ENCODE measurements around the gene PLVAP. TPM values are rescaled to one million over a fixed set of nuclear protein-coding genes. Genes with fewer than 3 reads are reported as not detected.

Gene PLVAP
- total and polyA plus RNA-seq, 9 of the 15 experiments (the other 6 are each of a cell fraction or from before 2014, with no cell fraction given), result 0.09 to 0.84 (median 0.51) TPM; not detected in 4

GRCh38 chr19:17327654-17328516, 49.3 kb downstream of the PLVAP start:
- Histone ChIP-seq H3K27ac (ENCODE audit: extremely low read depth, low read depth, low read length) (0 out of 3 replicates have a peak overlapping the region, but pooled peaks have one; percentile 48), H3K4me2 (ENCODE audit: insufficient read depth, low read length) (peak overlapping the region; percentile 60), H3K36me3 (ENCODE audit: control insufficient read depth, insufficient read depth, low read length) (peaks cover 9% of the 10 kb centered on the region; the same call in 2 of the 3 replicates), H3K27me3 (ENCODE audit: control insufficient read depth in 2 of 2, insufficient read depth in 2 of 2, low read length in 2 of 2) (no peaks in the 10 kb centered on the region), H3K79me2 (ENCODE audit: control insufficient read depth, insufficient read depth, low read length) (no peaks in the 10 kb centered on the region), H3K4me3 (peak overlapping the region; percentile 44), H4K20me1 (replicated peaks; ENCODE audit: control insufficient read depth, insufficient read depth, low read length) (no peaks in the 10 kb centered on the region; the same call in 1 of the 2 replicates), H2AFZ (ENCODE audit: low read depth, low read length) (peak overlapping the region; percentile 65), H3K9ac (ENCODE audit: insufficient read depth in 1 of 2, low read depth in 2 of 2, low read length in 2 of 2) (peak overlapping the region; percentile 46 to 86; a peak in 3 of 4 replicates), H3K4me1 (replicated peaks in 1 of 2; ENCODE audit: control insufficient read depth in 2 of 2, insufficient read depth in 2 of 2, low read length in 2 of 2) (peaks cover 7 to 56% of the 10 kb centered on the region in 2 experiments; a peak in 4 of 5 replicates), H3K9me3 (replicated peaks; ENCODE audit: control insufficient read depth, insufficient read depth, low read depth, low read length) (no peaks in the 10 kb centered on the region; the same call in 1 of the 2 replicates), H3K9me1 (ENCODE audit: control insufficient read depth, insufficient read depth, low read length) (peaks cover 4% of the 10 kb centered on the region)
- DNase-seq (ENCODE audit: extremely low read depth in 1 of 4, low spot score in 3 of 4), result peak; percentile 80 to 86 (median 82)
- 40% methylated on average over 51 of the region's 64 CpGs for WGBS (ENCODE audit: insufficient coverage, low coverage, missing lambda C conversion rate)
- in situ Hi-C loops (cut with MboI), result no loop called here
- CTCF ChIA-PET (ENCODE audit: low intra/inter-chr PET ratio), result no interaction called here
- ATAC-seq, result peak; percentile 70
- FAIRE-seq, result peak; percentile 23
- intact Hi-C loops (cut with micrococcal nuclease), result no loop called here
- no TSS peak for BruUV-seq (replicated peaks)
- POLR2A ChIA-PET, result interaction anchor here (1.6 to 1.8 kb wide), 2 partner anchors 10 to 19 kb away, joined by 6 to 9 read pairs; partner anchors contain the start of gene DDA1
- TF ChIP-seq ZFX (CRISPR knock-in tag; IDR thresholded peaks at IDR 0.05) (peak; percentile 20), CTBP1 (IDR thresholded peaks at IDR 0.05; ENCODE audit: borderline replicate concordance) (peak; percentile 76), MAZ (CRISPR knock-in tag; conservative IDR thresholded peaks at IDR 0.05 in 1 of 2, IDR thresholded peaks at IDR 0.05 in 1 of 2) (0 out of 4 replicates have a peak, but pooled peaks of 1 of the 2 experiments have one; percentile 11), MED1 (CRISPR knock-in tag; IDR thresholded peaks at IDR 0.05; ENCODE audit: borderline replicate concordance) (no peak), ZBTB33 (CRISPR knock-in tag; IDR thresholded peaks at IDR 0.05) (peak; percentile 89), ELF1 (tag; IDR thresholded peaks at IDR 0.05) (no peak), ZBTB8A (IDR thresholded peaks at IDR 0.05; ENCODE audit: partially characterized antibody) (no peak), EGR1 (conservative IDR thresholded peaks at IDR 0.05) (peak; percentile 37; the same call in 1 of the 2 replicates), PHF8 (IDR thresholded peaks at IDR 0.05; ENCODE audit: borderline replicate concordance, low read length) (peak; percentile 33; the same call in 1 of the 2 replicates), ZNF274 (IDR thresholded peaks at IDR 0.05; ENCODE audit: borderline replicate concordance, low read depth, low read length) (no peak), GABPB2 (CRISPR knock-in tag; conservative IDR thresholded peaks at IDR 0.05) (no peak), RBM39 (optimal IDR thresholded peaks at IDR 0.05; ENCODE audit: low read depth, low read length) (no peak), TCF15 (CRISPR knock-in tag; IDR thresholded peaks at IDR 0.05) (no peak), RCOR1 (IDR thresholded peaks at IDR 0.05; ENCODE audit: borderline replicate concordance in 1 of 2, low read depth in 2 of 2, low read length in 2 of 2) (peak in 1 of 2 experiments; percentile 35; a peak in 1 of 4 replicates), POLR2A (conservative IDR thresholded peaks at IDR 0.05) (peak; percentile 43; the same call in 1 of the 2 replicates), CTCF (IDR thresholded peaks at IDR 0.05 in 2 of 3, conservative IDR thresholded peaks at IDR 0.05 in 1 of 3; ENCODE audit: insufficient read depth in 2 of 3, low read depth in 1 of 3, low read length in 3 of 3) (peak in 1 of 3 experiments; percentile 31; a peak in 1 of 6 replicates)

Data from K562 (cell line).